Neural crest cell (in vitro differentiated cells): ENCODE results near the gene CATSPERD. TPM values are rescaled to one million over a fixed set of nuclear protein-coding genes. Genes with fewer than 3 reads are reported as not detected.
A peak's percentile ranks its signal among the peaks of the same experiment; 100 is the strongest.
"Not testable (repeated sequence)": the region's sequence is repeated elsewhere in the genome, so short reads cannot be mapped to it uniquely, and the experiment has no call there.

Source experiments
- DNase-seq: peaks from one replicate; pipeline ENCODE4 v3.0.0; 2021; ENCODE audit warnings: low read depth, mixed read lengths, low spot score
- H3K27ac Mint-ChIP-seq: one replicate; pipeline ENCODE4 v1.8.0; 2021; ENCODE audit warnings: mild to moderate bottlenecking, mixed read lengths; ENCODE audit not compliant: unreplicated experiment
- H3K27me3 Mint-ChIP-seq: 2 replicates; pipeline ENCODE4 v1.8.0; 2021; ENCODE audit warnings: low read depth, mild to moderate bottlenecking, mixed read lengths
- H3K36me3 Mint-ChIP-seq: 2 replicates; pipeline ENCODE4 v1.8.0; 2021; ENCODE audit warnings: low read depth, mild to moderate bottlenecking, mixed read lengths
- H3K4me1 Mint-ChIP-seq: 2 replicates; pipeline ENCODE4 v1.8.0; 2021; ENCODE audit warnings: mixed read lengths
- H3K4me3 Mint-ChIP-seq: one replicate; pipeline ENCODE4 v1.8.0; 2021; ENCODE audit warnings: mild to moderate bottlenecking, mixed read lengths
- H3K9me3 Mint-ChIP-seq: 2 replicates; pipeline ENCODE4 v1.8.0; 2021; ENCODE audit warnings: mixed read lengths
- total RNA-seq: library from RNA; stranded (reverse); gene quantifications from 2 replicates; pipeline ENCODE4 v1.2.1, GENCODE V29; 2021
- TF ChIP-seq, protein P1 (sequence below): fragments of 200-600 bp; sonication (generic); conservative IDR thresholded peaks from 2 replicates; pipeline ENCODE4 v1.5.0; 2021; ENCODE audit warnings: antibody characterized with exemption, mild to moderate bottlenecking

The CATSPERD gene
- total RNA-seq, 1 donor from 2014 or later, result not detected

DNA sequence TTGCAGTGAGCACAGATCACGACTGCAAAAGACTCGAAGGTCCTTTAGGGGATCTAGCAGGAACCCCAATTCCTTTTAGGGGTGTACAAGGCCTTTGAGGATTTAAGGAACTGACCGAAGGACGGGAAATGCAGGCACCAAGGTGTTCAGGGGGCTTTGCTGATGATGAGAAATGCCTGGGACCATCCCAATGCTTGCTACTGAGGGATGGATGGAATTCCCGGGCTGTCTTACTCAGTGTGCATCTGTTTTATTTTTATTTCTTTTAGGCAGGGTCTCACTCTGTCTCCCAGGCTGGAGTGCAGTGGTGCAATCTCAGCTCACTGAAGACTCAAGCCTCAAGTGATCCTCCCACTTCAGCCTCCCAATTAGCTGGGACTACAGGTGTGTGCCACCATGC is 52.8 kb downstream of the CATSPERD start:
- Mint-ChIP-seq H3K27ac (peak overlapping the region; percentile 30), H3K4me3 (no peak overlapping the region)

GRCh38 chr19:5774921-5775320 is 54.5 kb downstream of the CATSPERD start:
- DNase-seq, result no peak
- TF ChIP-seq, protein P1, sequence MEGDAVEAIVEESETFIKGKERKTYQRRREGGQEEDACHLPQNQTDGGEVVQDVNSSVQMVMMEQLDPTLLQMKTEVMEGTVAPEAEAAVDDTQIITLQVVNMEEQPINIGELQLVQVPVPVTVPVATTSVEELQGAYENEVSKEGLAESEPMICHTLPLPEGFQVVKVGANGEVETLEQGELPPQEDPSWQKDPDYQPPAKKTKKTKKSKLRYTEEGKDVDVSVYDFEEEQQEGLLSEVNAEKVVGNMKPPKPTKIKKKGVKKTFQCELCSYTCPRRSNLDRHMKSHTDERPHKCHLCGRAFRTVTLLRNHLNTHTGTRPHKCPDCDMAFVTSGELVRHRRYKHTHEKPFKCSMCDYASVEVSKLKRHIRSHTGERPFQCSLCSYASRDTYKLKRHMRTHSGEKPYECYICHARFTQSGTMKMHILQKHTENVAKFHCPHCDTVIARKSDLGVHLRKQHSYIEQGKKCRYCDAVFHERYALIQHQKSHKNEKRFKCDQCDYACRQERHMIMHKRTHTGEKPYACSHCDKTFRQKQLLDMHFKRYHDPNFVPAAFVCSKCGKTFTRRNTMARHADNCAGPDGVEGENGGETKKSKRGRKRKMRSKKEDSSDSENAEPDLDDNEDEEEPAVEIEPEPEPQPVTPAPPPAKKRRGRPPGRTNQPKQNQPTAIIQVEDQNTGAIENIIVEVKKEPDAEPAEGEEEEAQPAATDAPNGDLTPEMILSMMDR, result no peak
- Mint-ChIP-seq H3K4me1 (no peaks in the 10 kb centered on the region), H3K27ac (no peak overlapping the region), H3K36me3 (no peaks in the 10 kb centered on the region), H3K9me3 (no peaks in the 10 kb centered on the region), H3K27me3 (no peaks in the 10 kb centered on the region), H3K4me3 (no peak overlapping the region)

More for the DNA sequence above, 52.8 kb downstream of the CATSPERD start:
- TF ChIP-seq, protein P1, result no peak
- no peaks in the 10 kb centered on the region for H3K9me3 Mint-ChIP-seq
- no peaks in the 10 kb centered on the region for H3K4me1 Mint-ChIP-seq
- no peaks in the 10 kb centered on the region for H3K36me3 Mint-ChIP-seq
- H3K27me3 Mint-ChIP-seq, result no peaks in the 10 kb centered on the region
- DNase-seq, result no peak

GRCh38 chr19:5775668-5776309 is 55.4 kb downstream of the CATSPERD start:
- DNase-seq, result no peak
- Mint-ChIP-seq H3K27me3 (no peaks in the 10 kb centered on the region), H3K4me3 (no peak overlapping the region), H3K9me3 (no peaks in the 10 kb centered on the region), H3K27ac (peak overlapping the region; percentile 75), H3K36me3 (no peaks in the 10 kb centered on the region), H3K4me1 (no peaks in the 10 kb centered on the region)
- TF ChIP-seq, protein P1, result no peak

- no peaks in the 10 kb centered on the region for H3K4me1 Mint-ChIP-seq
- H3K36me3 Mint-ChIP-seq, result no peaks in the 10 kb centered on the region
- TF ChIP-seq, protein P1, result no peak
- no peak for DNase-seq
- H3K27me3 Mint-ChIP-seq, result no peaks in the 10 kb centered on the region
- no peak overlapping the region for H3K27ac Mint-ChIP-seq
- peak overlapping the region; percentile 31 for H3K4me3 Mint-ChIP-seq
- no peaks in the 10 kb centered on the region for H3K9me3 Mint-ChIP-seq
These were observed 58.0 kb downstream of the CATSPERD start for GRCh38 chr19:5778402-5778801.

GRCh38 chr19:5780916-5781315 is 60.5 kb downstream of the CATSPERD start:
- H3K9me3 Mint-ChIP-seq, DNase-seq, H3K4me1 Mint-ChIP-seq, H3K27me3 Mint-ChIP-seq, H3K36me3 Mint-ChIP-seq, H3K4me3 Mint-ChIP-seq, H3K27ac Mint-ChIP-seq: not testable (repeated sequence)

DNA sequence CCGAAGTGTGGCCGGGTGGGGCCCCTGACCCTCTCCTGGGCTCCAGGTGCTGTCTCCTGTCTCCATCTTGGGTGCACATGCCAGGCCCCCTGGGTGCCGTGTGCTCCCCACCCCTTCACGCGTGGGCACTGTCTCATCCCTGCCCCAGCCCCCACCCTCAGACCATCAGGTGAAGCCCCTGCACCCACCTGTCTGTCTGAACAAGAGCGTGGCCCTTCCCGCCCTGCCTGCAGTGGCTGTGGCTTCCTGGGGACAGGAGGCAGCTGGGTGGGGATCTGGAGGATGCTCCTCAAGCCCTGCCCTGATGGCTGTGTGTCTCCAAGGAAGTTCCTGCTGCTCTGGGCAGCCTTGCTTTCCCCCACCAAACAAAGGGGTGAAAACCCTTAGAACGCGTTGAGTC is 61.9 kb downstream of the CATSPERD start:
- Mint-ChIP-seq H3K27ac (no peak overlapping the region), H3K9me3 (no peaks in the 10 kb centered on the region), H3K4me1 (no peaks in the 10 kb centered on the region), H3K4me3 (no peak overlapping the region), H3K27me3 (no peaks in the 10 kb centered on the region), H3K36me3 (peaks cover 8% of the 10 kb centered on the region)
- DNase-seq, result no peak
- TF ChIP-seq, protein P1, result no peak
